Measurements from ENCODE around the gene CAMK2N1.
"Not testable (repeated sequence)": the region's sequence is repeated elsewhere in the genome, so short reads cannot be mapped to it uniquely, and the experiment has no call there.

The CAMK2N1 gene

GRCh38 chr1:20496725-20497383 lies 10.8 kb upstream of the CAMK2N1 start:
- not testable (repeated sequence) for DNase-seq (ENCODE audit: low read depth in 2 of 2)

GRCh38 chr1:20496241-20496661 lies 10.2 kb upstream of the CAMK2N1 start:
- DNase-seq (ENCODE audit: low read depth in 2 of 2), result no peak

GRCh38 chr1:20495661-20496060 lies 9.7 kb upstream of the CAMK2N1 start:
- DNase-seq (ENCODE audit: low read depth in 2 of 2), result no peak

- no peak for DNase-seq (ENCODE audit: low read depth in 2 of 2)
These were observed 8.8 kb upstream of the CAMK2N1 start for GRCh38 chr1:20494609-20495311.

- DNase-seq (ENCODE audit: low read depth in 2 of 2), result peak; percentile 74 to 78
These were observed 8.0 kb upstream of the CAMK2N1 start for GRCh38 chr1:20493839-20494608.

- DNase-seq (ENCODE audit: low read depth in 2 of 2), result no peak
These were observed 7.3 kb upstream of the CAMK2N1 start for GRCh38 chr1:20493309-20493708.

GRCh38 chr1:20492751-20493150 lies 6.7 kb upstream of the CAMK2N1 start:
- no peak for DNase-seq (ENCODE audit: low read depth in 2 of 2)

- no peak for DNase-seq (ENCODE audit: low read depth in 2 of 2)
These were observed 5.9 kb upstream of the CAMK2N1 start for GRCh38 chr1:20491866-20492265.

- no peak for DNase-seq (ENCODE audit: low read depth in 2 of 2)
These were observed 5.2 kb upstream of the CAMK2N1 start for GRCh38 chr1:20491178-20491577.

GRCh38 chr1:20487236-20487590 lies 1.2 kb upstream of the CAMK2N1 start:
- DNase-seq (ENCODE audit: low read depth in 2 of 2), result no peak

- DNase-seq (ENCODE audit: low read depth in 2 of 2), result no peak
These were observed 636 bp upstream of the CAMK2N1 start for GRCh38 chr1:20486457-20487235.

GRCh38 chr1:20484519-20485462 lies 1.2 kb downstream of the CAMK2N1 start:
- DNase-seq (ENCODE audit: low read depth in 2 of 2), result no peak

GRCh38 chr1:20483833-20484518 lies 2.0 kb downstream of the CAMK2N1 start:
- DNase-seq (ENCODE audit: low read depth in 2 of 2), result no peak

GRCh38 chr1:20483098-20483832 lies 2.7 kb downstream of the CAMK2N1 start:
- DNase-seq (ENCODE audit: low read depth in 2 of 2), result no peak

GRCh38 chr1:20481643-20482498 lies 4.1 kb downstream of the CAMK2N1 start:
- DNase-seq (ENCODE audit: low read depth in 2 of 2), result no peak

GRCh38 chr1:20480951-20481617 lies 4.9 kb downstream of the CAMK2N1 start:
- no peak for DNase-seq (ENCODE audit: low read depth in 2 of 2)

- DNase-seq (ENCODE audit: low read depth in 2 of 2), result no peak
These were observed 5.6 kb downstream of the CAMK2N1 start for GRCh38 chr1:20480243-20480944.
